Measurements from ENCODE around the gene PRKAB2.

DNA sequence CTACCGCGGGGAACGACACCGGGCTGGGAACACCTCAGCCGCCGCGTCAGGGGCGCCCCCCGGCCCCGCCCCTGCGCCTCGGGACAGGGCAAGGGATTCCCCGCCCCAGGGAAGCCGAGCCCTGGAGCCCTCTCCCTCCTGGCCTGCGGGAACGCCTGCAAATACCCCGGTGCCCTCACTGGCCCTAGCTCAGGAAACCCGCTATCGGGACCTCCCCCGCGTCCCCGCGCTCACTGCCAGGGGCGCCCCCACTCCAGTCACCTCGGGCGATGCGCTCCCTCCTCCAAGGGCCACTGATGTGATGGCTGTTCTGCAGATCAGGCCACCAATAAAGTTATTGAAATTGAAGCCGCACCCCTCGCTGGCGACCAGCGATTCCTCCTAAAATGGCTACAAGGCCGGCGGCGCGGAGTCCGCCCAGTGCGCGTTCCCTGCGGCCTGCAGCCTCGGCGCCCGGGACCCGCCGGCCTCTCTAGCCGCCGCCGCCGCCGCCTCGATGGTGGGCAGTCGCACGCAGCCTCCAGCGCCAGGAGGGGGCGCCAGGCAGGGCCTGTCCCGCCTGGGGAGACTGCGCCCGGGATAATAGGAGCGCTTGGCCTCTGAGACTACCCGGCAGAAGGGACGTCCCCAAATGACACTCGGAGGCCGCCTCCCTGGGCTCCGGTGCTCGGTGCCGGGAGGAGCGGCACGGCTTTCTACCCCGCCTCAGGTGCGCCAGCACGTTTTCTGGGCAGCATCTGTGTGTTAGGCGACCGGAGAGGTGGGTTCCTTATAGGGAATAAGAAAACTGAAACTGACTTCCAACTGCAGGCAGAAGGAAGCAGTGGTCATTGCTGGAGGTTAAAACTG is at the start of gene PRKAB2:
- TF ChIP-seq, protein P1, sequence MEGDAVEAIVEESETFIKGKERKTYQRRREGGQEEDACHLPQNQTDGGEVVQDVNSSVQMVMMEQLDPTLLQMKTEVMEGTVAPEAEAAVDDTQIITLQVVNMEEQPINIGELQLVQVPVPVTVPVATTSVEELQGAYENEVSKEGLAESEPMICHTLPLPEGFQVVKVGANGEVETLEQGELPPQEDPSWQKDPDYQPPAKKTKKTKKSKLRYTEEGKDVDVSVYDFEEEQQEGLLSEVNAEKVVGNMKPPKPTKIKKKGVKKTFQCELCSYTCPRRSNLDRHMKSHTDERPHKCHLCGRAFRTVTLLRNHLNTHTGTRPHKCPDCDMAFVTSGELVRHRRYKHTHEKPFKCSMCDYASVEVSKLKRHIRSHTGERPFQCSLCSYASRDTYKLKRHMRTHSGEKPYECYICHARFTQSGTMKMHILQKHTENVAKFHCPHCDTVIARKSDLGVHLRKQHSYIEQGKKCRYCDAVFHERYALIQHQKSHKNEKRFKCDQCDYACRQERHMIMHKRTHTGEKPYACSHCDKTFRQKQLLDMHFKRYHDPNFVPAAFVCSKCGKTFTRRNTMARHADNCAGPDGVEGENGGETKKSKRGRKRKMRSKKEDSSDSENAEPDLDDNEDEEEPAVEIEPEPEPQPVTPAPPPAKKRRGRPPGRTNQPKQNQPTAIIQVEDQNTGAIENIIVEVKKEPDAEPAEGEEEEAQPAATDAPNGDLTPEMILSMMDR (IDR thresholded peaks at IDR 0.05; ENCODE audit: low read length) = peak; percentile 87
- no peak for TF ChIP-seq EZH2 (IDR thresholded peaks at IDR 0.05; ENCODE audit: borderline replicate concordance, low read length)

Measured in OCI-LY1 (cell line).